ENCODE measurements around the gene FOXC1.

FOXC1 gene

GRCh38 chr6:1616701-1617463, 7.2 kb downstream of the FOXC1 start:
- ChIA-PET POLR2A (no interaction called here), CTCF (interaction anchor here (0.7 to 2.3 kb wide), 6 partner anchors 9 to 487 kb away, joined by 3 to 8 read pairs (median 3); no protein-coding TSS in a partner anchor)
- DNase-seq (ENCODE audit: extremely low spot score): no peak
- TF ChIP-seq, protein P1, sequence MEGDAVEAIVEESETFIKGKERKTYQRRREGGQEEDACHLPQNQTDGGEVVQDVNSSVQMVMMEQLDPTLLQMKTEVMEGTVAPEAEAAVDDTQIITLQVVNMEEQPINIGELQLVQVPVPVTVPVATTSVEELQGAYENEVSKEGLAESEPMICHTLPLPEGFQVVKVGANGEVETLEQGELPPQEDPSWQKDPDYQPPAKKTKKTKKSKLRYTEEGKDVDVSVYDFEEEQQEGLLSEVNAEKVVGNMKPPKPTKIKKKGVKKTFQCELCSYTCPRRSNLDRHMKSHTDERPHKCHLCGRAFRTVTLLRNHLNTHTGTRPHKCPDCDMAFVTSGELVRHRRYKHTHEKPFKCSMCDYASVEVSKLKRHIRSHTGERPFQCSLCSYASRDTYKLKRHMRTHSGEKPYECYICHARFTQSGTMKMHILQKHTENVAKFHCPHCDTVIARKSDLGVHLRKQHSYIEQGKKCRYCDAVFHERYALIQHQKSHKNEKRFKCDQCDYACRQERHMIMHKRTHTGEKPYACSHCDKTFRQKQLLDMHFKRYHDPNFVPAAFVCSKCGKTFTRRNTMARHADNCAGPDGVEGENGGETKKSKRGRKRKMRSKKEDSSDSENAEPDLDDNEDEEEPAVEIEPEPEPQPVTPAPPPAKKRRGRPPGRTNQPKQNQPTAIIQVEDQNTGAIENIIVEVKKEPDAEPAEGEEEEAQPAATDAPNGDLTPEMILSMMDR (IDR thresholded peaks at IDR 0.05; ENCODE audit: control extremely low read depth, extremely low read depth, low read depth, missing control alignments): no peak

DNA sequence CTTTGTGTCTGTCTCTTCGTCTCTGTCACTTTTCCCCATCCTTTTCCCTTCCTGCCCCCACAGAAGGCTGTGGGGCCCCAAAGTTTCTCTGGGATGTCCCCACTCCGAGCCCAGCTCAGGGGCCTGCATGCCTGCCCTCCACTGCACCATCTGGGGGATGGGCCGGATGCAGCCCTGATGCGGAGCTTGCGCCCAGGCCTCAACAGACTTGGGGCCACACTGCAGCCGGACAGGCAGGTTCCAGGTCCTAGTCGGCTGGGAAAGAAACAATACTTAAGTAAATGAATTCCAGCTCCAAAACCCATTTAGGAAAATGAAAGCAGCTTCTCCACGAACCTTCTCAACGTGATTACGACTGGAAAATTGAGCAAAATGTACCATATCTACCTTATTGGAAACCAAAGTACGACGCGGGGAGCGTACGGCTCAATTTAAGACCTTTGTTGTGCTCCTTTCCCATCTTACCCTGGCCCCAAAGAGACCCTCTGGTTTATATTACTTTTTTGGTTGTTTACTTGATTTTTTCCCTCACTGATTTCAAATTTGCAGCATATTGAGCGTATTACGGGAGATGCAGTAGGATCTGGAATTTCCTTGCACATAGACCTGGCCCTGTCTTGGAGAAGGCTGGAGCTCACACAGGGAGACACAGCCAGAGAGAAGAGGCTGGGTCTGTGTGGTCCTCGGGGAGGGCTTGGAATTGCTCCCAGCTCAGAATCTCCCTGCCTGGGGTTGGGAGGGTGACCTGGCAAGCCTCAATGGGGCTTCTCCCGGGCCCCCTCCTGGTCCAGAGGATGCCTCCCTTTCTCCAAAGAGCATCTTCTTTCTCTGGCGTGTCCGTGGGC, 8.0 kb downstream of the FOXC1 start:
- no peak for DNase-seq (ENCODE audit: extremely low spot score)
- ChIA-PET CTCF (interaction anchor here (0.7 to 2.3 kb wide), 5 partner anchors 8 to 486 kb away, joined by 3 to 8 read pairs (median 3); no protein-coding TSS in a partner anchor), POLR2A (no interaction called here)
- TF ChIP-seq, protein P1 (IDR thresholded peaks at IDR 0.05; ENCODE audit: control extremely low read depth, extremely low read depth, low read depth, missing control alignments): no peak

GRCh38 chr6:1618311-1619097, 8.8 kb downstream of the FOXC1 start:
- ChIA-PET CTCF (interaction anchor here (2.0 to 2.3 kb wide), 2 partner anchors 12 to 486 kb away, joined by 5 to 8 read pairs; no protein-coding TSS in a partner anchor), POLR2A (no interaction called here)
- TF ChIP-seq, protein P1 (IDR thresholded peaks at IDR 0.05; ENCODE audit: control extremely low read depth, extremely low read depth, low read depth, missing control alignments): no peak
- no peak for DNase-seq (ENCODE audit: extremely low spot score)

DNA sequence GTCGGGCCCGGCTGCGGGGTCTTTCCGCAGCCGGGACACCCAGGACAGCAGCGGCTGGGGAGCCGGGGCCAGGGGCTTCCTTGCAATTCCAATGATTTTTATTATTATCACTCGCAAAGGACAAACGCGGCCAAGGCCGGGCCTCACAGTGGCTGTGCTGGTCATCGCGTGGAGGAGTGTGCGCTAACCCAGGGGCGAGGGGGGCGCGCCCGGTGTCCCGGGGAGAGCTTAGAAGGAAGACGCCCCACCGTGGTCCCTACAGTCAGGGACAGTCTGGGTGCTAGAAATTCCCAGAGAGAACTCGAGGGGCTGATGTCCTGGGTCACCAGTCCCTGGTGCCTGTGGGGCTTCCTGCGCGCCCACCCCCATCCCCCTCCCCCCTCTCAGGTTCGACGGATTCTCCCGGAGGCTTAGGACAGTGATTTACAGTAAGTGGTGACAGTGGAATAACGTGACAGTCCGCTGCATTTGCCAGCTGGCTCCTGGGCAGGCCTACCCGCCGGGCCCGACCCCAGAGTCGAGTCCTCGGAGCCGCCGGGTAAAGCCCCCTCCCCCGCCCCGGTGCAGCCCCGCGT, 9.5 kb downstream of the FOXC1 start:
- TF ChIP-seq, protein P1 (IDR thresholded peaks at IDR 0.05; ENCODE audit: control extremely low read depth, extremely low read depth, low read depth, missing control alignments): no peak
- DNase-seq (ENCODE audit: extremely low spot score): no peak
- POLR2A ChIA-PET: no interaction called here
- CTCF ChIA-PET: interaction anchor here (2.0 kb wide), 1 partner anchor 485 kb away, joined by 5 read pairs; no protein-coding TSS in a partner anchor

- ChIA-PET POLR2A (no interaction called here), CTCF (interaction anchor here (2.0 kb wide), 1 partner anchor 484 kb away, joined by 5 read pairs; no protein-coding TSS in a partner anchor)
- no peak for DNase-seq (ENCODE audit: extremely low spot score)
- TF ChIP-seq, protein P1 (IDR thresholded peaks at IDR 0.05; ENCODE audit: control extremely low read depth, extremely low read depth, low read depth, missing control alignments): no peak
Measured at GRCh38 chr6:1619673-1620503, 10.2 kb downstream of the FOXC1 start.

Data from GM10248 (cell line).